Activated CD8-positive, alpha-beta memory T cell treated with anti-CD3 and anti-CD28 coated beads for 4 hours (primary cell): ENCODE results near the gene KIR3DL2.
A peak's percentile ranks its signal among the peaks of the same experiment; 100 is the strongest.
"Not testable (repeated sequence)": the region's sequence is repeated elsewhere in the genome, so short reads cannot be mapped to it uniquely, and the experiment has no call there.

ENCODE experiments used
- DNase-seq, 2 donors: peaks; one replicate each; pipeline ENCODE4 v3.0.0-alpha.2; 2020; ENCODE audit warnings: low read depth in 2 of 2

The KIR3DL2 gene

DNA sequence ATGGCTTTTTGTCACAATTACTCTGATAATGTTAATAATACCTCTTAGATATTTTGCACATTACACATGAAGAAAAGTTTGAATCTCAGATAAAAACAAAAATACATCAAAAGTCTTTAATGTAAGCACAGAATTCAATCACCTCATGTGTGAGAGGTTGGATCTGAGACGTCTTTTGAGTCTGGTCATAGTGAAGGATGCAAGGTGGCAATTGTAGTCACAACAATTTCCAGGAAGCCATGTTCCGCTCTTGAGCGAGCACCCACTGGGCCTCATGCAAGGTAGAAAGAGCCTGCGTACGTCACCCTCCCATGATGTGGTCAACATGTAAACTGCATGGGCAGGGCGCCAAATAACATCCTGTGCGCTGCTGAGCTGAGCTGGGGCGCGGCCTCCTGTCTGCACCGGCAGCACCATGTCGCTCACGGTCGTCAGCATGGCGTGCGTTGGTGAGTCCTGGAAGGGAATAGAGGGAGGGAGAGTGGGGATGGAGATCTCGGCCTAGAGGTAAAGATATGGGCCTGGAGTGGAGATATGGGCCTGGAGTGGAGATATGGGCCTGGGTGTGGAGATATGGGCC, at the start of gene KIR3DL2:
Gene KIR3DL2 (plus strand): TSS at position 383 of the 580 bp plus-strand sequence. CDS start 33 bp downstream, at position 416.
- DNase-seq: not testable (repeated sequence)

DNA sequence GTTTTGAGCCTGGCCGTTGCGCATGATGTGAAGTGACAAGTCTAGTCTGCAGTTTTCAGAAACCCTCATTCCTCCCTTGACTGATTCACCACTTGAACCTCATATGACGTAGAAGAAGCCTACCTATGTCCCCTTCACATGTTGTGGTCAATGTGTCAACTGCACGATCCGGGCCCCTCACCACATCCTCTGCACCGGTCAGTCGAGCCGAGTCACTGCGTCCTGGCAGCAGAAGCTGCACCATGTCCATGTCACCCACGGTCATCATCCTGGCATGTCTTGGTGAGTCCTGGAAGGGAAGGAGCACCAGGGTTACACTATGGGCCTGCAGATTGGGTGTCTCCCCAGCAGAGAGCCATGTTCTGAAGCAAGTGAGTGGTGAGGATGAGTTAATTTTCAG, 46.8 kb upstream of the KIR3DL2 start, which contains the start of gene KIR2DL4:
Gene KIR2DL4 (plus strand): TSS at position 201 of the 400 bp plus-strand sequence. CDS start 42 bp downstream, at position 243.
- peak; percentile 13 for DNase-seq

DNA sequence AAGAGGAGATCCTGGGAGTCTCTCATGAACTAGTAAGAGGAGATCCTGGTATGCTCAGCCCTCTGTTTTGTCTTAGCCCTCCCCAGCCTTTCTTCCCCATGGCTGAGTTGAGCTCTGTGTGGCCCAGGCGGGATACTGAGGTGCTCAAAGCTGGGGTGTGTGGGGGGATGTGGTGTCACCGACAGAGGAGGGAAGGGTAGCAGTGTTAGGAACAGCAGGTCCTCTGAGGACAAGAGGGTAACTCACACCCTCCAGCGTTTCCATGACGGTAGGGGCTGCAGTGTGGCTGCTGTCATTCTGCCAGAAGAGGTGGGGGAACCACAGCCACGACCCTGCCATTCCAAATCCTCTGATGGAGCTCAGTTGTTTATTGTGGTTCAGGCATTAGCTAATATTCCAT, 46.1 kb upstream of the KIR3DL2 start:
- no peak for DNase-seq

DNA sequence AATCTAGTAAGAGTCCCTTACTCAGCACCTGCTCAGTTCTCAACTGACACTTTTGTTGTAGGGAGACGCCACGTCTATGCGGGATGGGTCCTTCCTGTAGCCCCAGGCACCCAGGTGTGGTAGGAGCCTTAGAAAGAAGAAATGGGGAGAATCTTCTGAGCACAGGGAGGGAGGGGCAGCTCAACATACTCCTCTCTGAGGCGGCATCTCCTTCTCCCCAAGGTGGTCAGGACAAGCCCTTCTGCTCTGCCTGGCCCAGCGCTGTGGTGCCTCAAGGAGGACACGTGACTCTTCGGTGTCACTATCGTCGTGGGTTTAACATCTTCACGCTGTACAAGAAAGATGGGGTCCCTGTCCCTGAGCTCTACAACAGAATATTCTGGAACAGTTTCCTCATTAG, 45.7 kb upstream of the KIR3DL2 start:
- DNase-seq: no peak

DNA sequence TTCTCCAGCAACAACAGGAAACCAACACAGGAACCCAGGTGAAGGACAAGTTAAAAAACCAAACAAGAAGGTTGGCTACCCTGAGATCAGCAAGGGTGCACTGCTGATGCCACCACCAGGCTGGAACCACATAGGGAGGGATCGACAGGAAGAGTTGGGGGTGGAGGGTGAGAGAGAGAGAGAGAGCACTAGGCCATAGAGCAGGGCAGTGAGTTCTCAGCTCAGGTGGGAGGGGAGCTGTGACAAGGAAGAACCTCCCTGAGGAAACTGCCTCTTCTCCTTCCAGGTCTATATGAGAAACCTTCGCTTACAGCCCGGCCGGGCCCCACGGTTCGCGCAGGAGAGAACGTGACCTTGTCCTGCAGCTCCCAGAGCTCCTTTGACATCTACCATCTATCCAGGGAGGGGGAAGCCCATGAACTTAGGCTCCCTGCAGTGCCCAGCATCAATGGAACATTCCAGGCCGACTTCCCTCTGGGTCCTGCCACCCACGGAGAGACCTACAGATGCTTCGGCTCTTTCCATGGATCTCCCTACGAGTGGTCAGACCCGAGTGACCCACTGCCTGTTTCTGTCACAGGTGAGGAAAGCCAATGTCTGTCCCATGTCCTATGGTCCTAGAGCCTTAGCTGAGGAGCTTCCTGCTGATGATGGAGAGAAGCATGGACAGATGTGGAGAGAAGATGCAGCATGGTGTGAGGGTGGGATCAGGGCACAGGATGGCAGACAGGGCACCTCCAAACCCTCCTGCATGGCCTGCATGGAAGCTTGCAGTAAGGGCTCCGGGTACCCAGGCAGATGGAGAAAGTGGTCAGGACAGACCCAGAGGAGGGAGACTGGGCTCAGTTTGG, 44.4 kb upstream of the KIR3DL2 start:
- no peak for DNase-seq

DNA sequence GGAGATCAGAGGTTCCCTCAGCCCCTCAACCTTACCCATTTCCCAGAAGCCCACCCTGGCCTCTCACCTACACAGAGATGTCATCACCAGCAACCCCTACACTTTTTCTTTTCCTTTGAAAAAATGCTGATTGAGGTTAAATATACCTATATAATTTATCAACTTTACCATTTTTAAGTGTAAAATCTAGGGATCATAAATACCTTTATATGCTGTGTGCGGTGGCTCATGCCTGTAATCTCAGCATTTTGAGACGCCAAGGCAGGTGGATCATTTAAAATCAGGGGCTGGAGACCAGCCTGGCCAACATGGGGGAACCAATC, 43.8 kb upstream of the KIR3DL2 start:
- DNase-seq: no peak

DNA sequence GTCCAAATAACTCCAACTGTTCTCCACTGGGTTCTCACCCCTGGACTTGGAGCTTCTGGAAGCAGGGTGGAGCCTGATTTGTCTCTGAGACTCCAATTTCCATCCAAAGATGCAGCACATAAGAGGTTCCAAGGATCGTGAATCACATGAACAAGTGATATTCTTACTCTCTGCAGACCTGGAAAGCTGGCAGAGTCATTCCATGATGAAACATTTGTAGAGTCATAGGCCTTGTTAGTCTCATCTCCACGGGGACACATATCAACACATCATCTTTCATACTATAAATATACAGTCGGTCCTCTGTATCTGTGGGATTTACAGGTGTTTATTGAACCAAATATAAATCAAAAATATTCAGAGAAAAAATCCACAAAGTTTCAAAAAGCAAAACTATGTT, 35.7 kb upstream of the KIR3DL2 start:
- not testable (repeated sequence) for DNase-seq

DNA sequence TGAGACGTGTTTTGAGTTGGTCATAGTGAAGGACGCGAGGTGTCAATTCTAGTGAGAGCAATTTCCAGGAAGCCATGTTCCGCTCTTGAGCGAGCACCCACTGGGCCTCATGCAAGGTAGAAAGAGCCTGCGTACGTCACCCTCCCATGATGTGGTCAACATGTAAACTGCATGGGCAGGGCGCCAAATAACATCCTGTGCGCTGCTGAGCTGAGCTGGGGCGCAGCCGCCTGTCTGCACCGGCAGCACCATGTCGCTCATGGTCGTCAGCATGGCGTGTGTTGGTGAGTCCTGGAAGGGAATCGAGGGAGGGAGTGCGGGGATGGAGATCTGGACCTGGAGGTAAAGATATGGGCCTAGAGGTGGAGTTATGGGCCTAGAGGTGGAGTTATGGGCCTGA, 34.0 kb upstream of the KIR3DL2 start, which contains the start of gene KIR3DL1:
Gene KIR3DL1 (plus strand): TSS at position 218 of the 400 bp plus-strand sequence.
- not testable (repeated sequence) for DNase-seq

DNA sequence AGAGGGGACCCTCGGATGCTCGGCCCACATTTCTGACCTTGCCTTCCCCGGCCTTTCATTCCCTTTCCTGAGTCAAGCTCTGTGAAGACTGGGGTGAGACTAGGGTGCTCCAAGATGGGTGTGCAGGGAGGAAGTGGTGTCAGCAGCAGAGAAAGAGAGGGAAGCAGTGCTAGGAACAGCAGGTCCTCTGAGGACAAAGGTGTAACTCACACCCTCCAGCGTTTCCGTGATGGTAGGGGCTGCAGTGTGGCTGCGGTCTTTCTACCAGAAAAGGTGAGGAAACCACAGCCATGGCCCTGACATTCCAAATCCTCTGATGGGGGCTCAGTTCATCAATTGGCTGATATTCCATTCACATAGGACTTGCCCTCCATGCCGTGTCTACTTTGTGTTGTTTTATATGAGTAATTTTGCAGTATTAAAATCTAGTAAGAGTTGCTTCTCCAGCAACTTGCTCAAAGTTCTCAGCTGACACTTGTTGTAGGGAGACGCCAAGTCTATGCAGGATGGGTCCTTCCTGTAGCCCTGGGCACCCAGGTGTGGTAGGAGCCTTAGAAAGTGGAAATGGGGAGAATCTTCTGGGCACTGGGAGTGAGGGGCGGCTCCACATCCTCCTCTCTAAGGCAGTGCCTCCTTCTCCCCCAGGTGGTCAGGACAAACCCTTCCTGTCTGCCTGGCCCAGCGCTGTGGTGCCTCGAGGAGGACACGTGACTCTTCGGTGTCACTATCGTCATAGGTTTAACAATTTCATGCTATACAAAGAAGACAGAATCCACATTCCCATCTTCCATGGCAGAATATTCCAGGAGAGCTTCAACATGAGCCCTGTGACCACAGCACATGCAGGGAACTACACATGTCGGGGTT, 32.3 kb upstream of the KIR3DL2 start:
- DNase-seq: no peak

DNA sequence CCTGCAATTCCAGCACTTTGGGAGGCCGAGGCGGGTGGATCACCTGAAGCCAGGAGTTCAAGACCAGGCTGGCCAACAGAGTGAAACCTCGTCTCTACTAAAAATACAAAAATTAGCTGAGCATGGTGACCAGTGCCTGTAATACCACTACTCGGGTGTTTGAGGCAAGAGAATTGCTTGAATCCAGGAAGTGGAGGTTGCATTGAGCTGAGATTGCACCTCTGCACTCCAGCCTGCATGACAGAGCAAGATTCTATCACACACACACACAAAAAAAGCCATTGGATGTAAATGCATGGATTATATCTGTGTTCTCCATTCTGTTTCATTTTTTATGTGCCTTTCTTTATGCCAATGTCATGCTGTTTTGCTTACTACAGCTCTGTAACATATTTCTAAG, 25.8 kb upstream of the KIR3DL2 start:
- DNase-seq: not testable (repeated sequence)

DNA sequence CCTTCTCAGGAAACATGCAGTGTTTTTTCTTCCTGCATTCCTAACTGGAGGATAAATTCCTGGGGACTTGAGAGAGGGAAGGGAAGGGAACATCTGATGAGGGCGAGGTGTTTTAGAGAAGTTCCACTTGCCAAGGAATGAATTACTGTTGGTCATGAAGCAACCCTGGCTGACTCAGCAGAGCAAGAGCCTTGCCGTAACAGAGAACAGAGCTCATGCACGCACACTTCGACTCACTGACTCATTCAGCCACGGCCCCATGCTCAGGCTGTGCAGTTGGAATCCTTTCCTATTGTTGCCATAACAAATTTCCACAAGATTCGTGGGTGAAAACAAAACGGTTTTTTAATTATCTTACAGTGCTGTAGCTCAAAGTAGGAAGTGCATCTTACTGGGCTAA, 24.9 kb upstream of the KIR3DL2 start:
- DNase-seq: not testable (repeated sequence)

DNA sequence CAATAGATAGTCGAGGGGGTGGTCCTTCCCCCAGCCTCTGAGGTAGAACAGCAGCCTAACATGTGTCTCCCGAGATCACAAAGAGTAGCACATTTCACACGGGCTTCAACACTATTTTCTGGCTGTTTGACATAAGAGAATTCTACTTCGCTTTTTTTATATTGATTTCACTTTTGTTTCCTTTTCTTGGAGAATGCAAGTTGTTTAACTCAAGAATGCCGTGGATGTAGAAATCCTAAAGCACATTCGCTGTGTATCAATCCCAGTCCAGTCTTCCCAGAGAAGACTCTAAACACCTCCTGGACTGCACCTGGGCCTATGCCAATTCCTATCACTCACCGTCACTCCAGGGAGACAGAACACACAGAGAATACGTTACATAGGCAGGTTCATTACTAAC, 22.2 kb upstream of the KIR3DL2 start:
- not testable (repeated sequence) for DNase-seq

DNA sequence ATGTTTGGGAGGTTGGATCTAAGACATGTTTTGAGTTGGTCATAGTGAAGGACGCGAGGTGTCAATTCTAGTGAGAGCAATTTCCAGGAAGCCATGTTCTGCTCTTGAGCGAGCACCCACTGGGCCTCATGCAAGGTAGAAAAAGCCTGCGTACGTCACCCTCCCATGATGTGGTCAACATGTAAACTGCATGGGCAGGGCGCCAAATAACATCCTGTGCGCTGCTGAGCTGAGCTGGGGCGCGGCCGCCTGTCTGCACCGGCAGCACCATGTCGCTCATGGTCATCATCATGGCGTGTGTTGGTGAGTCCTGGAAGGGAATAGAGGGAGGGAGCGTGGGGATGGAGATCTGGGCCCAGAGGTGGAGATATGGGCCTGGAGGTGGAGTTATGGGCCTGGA, 17.7 kb upstream of the KIR3DL2 start, which contains the start of gene KIR2DS4:
Gene KIR2DS4 (plus strand): TSS at position 181 of the 400 bp plus-strand sequence.
- DNase-seq: not testable (repeated sequence)

DNA sequence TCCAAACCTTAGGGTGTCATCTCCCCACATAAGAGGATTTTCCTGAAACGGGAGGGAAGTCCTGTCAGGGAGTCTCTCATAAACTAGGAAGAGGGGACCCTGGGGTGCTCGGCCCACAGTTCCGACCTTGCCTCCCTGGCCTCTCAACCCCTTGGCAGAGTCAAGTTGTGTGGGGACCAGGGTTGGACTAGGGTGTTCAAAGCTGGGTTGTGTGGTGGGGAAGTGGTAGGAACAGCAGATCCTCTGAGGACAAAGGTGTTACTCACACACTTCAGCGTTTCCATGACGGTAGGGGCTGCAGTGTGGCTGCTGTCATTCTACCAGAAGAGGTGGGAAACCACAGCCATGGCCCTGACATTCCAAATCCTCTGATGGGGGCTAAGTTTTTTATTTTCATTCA, 15.1 kb upstream of the KIR3DL2 start:
- not testable (repeated sequence) for DNase-seq

DNA sequence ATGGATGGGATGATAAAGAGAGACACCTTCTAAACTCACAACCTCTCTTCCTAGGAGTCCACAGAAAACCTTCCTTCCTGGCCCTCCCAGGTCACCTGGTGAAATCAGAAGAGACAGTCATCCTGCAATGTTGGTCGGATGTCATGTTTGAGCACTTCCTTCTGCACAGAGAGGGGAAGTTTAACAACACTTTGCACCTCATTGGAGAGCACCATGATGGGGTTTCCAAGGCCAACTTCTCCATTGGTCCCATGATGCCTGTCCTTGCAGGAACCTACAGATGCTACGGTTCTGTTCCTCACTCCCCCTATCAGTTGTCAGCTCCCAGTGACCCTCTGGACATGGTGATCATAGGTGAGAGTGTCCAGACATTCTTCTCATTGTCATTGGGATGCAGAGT, 12.7 kb upstream of the KIR3DL2 start:
- DNase-seq: not testable (repeated sequence)

DNA sequence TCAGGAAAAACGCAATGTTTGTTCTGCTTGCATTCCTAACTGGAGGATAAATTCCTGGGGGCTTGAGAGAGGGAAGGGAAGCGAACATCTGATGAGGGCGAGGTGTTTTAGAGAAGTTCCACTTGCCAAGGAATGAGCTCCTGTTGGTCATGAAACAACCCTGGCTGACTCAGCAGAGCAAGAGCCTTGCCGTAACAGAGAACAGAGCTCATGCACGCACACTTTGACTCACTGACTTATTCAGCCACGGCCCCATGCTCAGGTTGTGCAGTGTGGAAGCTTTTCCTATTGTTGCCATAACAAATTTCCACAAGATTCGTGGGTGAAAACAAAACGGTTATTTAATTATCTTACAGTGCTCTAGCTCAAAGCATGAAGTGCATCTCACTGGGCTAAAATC, 7.1 kb upstream of the KIR3DL2 start:
- DNase-seq: not testable (repeated sequence)

DNA sequence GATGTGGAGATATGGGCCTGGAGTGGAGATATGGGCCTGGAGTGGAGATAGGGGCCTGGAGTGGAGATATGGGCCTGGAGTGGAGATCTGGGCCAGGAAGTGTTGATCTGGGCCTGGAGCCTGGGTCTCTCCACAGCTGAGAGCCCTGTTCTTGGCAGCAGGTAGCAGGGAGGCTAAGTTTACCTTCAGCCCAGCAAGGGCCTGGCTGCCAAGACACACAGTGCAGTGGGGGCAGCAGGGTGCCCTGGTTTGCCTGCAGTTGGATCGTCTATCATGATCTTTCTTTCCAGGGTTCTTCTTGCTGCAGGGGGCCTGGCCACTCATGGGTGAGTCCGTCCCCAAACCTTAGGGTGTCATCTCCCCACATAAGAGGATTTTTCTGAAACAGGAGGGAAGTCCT, 687 bp downstream of the KIR3DL2 start:
- no peak for DNase-seq

DNA sequence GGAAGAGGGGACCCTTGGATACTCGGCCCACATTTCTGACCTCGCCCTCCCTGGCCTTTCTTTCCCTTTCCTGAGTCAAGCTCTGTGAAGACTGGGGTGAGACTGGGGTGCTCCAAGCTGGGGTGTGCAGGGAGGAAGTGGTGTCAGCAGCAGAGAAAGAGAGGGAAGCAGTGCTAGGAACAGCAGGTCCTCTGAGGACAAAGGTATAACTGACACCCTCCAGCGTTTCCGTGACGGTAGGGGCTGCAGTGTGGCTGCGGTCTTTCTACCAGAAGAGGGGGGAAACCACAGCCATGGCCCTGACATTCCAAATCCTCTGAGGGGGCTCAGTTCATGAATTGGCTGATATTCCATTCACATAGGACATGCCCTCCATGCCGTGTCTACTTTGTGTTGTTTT, 1.1 kb downstream of the KIR3DL2 start:
- DNase-seq: no peak

DNA sequence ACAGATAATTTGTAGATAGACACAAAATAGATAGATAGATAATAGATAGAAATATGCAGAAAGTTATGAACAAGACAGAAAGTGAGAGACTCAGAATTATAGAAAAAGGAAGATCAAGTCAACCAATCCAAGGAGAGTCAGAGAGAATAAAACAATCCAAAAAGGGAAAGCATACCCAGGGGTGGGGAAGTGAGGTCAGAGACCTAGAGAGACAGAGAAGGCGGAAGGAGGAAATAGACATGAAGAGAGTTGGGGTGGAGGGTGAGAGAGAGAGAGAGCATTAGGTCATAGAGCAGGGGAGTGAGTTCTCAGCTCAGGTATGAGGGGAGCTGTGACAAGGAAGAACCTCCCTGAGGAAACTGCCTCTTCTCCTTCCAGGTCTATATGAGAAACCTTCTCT, 5.0 kb downstream of the KIR3DL2 start:
- not testable (repeated sequence) for DNase-seq

DNA sequence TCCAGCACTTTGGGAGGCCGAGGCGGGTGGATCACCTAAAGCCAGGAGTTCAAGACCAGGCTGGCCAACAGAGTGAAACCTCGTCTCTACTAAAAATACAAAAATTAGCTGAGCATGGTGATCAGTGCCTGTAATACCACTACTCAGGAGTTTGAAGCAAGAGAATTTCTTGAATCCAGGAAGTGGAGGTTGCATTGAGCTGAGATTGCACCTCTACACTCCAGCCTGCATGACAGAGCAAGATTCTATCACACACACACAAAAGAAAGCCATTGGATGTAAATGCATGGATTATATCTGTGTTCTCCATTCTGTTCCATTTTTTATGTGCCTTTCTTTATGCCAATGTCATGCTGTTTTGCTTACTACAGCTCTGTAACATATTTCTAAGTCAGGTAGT, 8.2 kb downstream of the KIR3DL2 start:
- not testable (repeated sequence) for DNase-seq

DNA sequence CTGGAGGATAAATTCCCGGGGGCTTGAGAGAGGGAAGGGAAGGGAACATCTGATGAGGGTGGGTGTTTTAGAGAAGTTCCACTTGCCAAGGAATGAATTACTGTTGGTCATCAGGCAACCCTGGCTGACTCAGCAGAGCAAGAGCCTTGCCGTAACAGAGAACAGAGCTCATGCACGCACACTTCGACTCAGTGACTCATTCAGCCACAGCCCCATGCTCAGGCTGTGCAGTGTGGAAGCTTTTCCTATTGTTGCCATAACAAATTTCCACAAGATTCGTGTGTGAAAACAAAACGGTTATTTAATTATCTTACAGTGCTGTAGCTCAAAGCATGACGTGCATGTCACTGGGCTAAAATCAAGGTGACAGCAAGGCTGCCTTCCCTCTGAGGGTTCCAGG, 9.2 kb downstream of the KIR3DL2 start:
- DNase-seq: not testable (repeated sequence)

DNA sequence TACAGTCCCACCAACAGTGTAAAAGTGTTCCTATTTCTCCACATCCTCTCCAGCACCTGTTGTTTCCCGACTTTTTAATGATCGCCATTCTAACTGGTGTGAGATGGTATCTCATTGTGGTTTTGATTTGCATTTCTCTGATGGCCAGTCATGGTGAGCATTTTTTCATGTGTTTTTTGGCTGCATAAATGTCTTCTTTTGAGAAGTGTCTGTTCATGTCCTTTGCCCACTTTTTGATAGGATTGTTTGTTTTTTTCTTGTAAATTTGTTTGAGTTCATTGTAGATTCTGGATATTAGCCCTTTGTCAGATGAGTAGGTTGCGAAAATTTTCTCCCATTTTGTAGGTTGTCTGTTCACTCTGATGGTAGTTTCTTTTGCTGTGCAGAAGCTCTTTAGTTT, 13.2 kb downstream of the KIR3DL2 start:
- DNase-seq: not testable (repeated sequence)
